GM12875 (cell line): Measurements from ENCODE around the gene PSAT1.

Experiments used
- H3K4me3 ChIP-seq: one replicate; pipeline ENCODE4 v1.5.1; 2011; ENCODE audit warnings: low read depth, low read length, control low read depth
- TF ChIP-seq, protein P1 (sequence below): IDR thresholded peaks from 2 replicates; pipeline ENCODE4 v1.5.1; 2011; ENCODE audit warnings: low read depth, mild to moderate bottlenecking, control low read depth, inconsistent platforms, low read length, moderate library complexity, borderline replicate concordance; ENCODE audit not compliant: insufficient read depth

The PSAT1 gene

DNA sequence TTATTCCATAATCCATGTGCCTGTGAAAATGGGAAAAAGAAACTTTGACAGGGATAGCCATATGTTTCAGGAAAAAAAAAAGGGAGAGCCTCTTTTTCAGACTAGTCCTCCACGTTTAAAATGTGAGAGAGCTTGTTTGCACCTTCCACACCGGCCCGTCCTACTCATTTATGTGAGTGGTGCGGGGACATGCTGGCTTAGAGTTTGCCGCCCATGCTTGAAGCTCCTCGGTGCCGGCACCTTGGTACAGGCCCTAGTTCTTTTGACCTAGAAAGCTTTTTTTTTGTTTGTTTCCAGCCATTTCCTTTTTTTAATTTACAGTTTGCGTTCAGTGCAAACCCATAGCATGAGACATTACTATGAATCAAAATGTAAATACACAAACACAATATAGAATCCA, 27.8 kb downstream of the PSAT1 start:
- TF ChIP-seq, protein P1, sequence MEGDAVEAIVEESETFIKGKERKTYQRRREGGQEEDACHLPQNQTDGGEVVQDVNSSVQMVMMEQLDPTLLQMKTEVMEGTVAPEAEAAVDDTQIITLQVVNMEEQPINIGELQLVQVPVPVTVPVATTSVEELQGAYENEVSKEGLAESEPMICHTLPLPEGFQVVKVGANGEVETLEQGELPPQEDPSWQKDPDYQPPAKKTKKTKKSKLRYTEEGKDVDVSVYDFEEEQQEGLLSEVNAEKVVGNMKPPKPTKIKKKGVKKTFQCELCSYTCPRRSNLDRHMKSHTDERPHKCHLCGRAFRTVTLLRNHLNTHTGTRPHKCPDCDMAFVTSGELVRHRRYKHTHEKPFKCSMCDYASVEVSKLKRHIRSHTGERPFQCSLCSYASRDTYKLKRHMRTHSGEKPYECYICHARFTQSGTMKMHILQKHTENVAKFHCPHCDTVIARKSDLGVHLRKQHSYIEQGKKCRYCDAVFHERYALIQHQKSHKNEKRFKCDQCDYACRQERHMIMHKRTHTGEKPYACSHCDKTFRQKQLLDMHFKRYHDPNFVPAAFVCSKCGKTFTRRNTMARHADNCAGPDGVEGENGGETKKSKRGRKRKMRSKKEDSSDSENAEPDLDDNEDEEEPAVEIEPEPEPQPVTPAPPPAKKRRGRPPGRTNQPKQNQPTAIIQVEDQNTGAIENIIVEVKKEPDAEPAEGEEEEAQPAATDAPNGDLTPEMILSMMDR = no peak
- H3K4me3 ChIP-seq = no peak overlapping the region

DNA sequence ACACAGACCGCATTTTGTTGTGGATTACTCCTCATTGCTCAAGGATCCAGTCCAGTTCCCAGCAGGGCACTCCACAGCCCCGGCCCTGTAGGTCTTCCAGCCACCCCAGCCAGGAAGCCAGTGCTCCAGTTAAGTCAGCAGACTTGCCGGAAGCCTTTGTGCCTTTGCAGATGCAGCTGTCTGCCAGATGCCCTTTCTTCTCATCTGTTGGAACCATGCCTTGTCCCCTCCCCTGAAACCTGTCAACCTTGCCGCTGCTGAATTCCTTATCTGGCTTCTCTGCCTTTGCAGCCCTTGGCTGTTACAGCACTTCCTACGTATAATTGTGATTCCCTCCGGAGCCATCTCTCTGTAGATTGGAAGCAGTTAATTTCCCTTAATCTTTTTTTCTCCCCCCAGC, 28.4 kb downstream of the PSAT1 start:
- no peak overlapping the region for H3K4me3 ChIP-seq
- TF ChIP-seq, protein P1 = no peak

DNA sequence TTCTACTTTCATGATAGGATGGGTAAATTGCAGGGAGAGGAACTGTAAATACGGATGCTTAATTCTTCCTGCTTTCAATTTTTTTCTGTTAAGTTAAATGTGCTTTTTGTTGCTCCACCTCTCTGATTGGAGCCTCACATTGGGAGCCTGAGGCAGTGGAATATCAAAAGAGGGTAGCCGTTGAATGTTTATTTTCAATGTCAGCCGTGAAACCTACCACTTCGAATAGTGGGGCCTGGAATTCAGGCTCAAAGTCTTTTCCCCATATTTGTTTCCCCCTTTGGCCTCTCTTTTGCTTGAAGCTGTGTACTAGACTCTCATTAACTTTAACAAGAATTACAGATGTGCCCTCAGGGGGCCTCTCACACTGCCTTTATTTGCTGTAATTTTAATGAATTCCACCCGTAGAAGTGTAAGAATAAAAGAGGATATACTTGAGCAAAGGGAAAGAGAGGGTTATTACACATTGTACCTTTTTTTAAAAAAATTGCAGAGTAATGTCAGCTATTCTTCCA, 29.0 kb downstream of the PSAT1 start:
- TF ChIP-seq, protein P1 = no peak
- no peak overlapping the region for H3K4me3 ChIP-seq

DNA sequence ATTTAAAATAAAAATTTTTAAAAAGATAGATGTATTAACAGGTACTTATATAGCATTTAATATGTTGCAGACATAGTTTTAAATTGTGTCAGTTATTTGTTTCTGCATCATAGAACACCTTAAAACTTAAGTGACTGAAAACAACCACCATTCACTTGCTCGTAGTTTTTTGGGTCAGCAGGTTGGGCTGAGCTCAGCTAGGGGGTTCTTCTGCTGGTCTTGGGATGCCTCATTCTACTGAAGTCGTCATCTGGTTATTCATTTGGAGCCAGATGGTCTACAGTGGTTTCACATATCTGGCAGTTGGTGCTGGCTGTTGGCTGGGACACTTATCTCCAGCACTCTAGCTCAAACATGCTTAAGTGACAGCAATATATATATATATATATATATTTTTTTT, 29.6 kb downstream of the PSAT1 start:
- TF ChIP-seq, protein P1 = no peak
- no peak overlapping the region for H3K4me3 ChIP-seq

DNA sequence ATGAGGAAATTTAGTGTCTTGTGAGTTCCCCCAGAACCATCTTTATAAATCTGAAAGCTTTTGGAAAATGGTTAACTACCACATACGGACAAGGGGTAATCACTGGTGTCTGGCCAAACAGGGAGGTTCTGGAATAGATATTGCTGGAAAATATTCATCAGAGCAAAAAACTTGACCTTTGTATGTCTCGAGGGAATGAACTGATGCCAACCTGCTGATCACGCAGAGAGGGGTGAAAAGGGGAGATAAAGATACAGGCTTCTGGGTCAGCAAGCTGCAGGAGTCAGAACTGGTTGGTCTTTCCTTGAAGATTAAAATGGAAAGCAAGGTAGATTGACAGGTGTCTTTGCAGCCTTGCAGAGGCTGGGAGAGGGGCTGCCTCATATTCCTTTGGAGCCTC, 35.5 kb downstream of the PSAT1 start:
- H3K4me3 ChIP-seq = no peak overlapping the region

DNA sequence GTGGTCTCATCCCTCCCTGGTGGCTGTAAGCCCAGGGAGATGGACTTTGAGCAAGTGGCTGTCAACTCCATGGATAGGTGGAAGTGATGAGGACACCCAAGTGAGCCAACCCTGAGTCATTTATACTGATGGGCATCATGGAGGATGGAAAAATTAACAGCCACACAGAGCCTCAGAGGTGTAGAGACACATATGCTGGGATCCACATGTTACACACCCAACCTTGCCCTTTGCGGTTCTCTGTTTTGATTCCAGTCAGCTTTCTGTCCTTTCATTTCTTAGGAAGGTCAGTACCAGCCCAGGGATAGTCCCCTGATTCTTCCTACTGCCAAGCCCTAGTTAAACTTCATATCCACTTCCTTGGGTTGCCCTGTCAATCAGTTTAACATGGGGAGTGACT, 51.9 kb downstream of the PSAT1 start:
- TF ChIP-seq, protein P1 = no peak
- H3K4me3 ChIP-seq = no peak overlapping the region

More for the DNA sequence above, 35.5 kb downstream of the PSAT1 start:
- TF ChIP-seq, protein P1 = no peak

DNA sequence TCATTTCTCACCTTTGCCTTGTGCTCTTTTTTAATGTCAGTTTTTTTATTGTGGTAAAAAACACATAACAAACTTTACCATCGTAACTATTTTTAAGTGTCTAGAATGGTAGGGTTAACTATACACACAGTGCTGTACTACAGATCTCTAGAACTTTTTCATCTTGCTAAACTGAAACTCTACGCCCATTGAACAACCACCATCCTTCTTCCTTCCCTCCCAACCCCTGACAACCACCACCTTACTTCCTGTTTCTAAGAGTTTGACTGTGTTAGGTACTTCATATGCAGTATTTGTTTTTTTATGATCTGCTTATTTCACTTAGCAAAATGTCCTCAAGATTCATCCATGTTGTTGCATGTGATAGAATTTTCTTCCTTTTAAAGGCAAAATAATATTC, 54.9 kb downstream of the PSAT1 start:
- H3K4me3 ChIP-seq = no peak overlapping the region
- TF ChIP-seq, protein P1 = no peak
